DMS53 treated with DMSO at 0.1 percent for 48 hours (cell line): ENCODE data around the gene RRAD.
"Not testable (repeated sequence)": the region's sequence is repeated elsewhere in the genome, so short reads cannot be mapped to it uniquely, and the experiment has no call there.

Experiments used
- DNase-seq: peaks from one replicate; lab custom pipeline; 2025; ENCODE audit not compliant: unreplicated experiment; lab: John Stamatoyannopoulos, UW

Gene RRAD

DNA sequence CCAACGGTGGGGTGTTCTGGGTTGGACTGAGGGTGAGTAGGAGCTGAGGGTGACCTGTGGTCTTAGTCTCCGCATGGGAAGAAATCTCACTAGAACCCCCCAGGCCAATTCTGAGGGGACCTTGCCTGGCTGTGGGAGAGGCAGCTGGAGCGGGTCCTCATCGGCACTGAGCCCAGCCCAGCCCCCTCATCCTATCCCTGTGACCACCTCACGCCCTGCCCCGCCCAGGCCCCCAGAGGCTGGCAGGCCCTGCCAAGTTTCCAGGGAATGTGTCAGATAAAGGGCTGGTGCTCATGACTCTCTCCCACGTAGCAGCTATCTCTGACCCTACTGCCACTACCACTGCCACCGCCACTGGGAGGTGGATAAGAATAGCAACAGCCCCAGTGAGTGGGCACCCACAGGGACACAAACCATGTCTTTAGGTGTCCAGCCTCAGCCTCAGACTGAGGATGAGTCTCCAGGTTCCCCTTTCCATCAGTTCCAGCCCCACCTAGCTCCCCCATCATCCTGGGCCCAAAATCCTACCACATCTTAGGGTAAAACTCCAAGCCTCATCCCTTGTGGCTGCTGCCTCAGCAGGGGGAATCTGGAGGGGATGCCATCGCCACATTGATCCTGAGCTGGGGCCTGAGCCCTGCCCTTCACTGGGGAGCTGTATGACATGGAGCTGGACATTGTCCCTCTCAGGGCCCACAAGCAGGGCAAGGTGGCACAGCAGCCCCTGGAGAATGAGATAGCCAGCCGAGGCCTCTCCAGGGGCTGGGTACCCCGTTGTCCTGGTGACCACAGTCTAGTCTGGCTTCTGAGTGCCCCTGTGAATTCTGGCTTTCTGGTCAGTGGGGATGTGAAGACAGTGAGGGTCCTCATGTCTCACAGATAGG lies 21.5 kb downstream of the RRAD start:
- no peak for DNase-seq

DNA sequence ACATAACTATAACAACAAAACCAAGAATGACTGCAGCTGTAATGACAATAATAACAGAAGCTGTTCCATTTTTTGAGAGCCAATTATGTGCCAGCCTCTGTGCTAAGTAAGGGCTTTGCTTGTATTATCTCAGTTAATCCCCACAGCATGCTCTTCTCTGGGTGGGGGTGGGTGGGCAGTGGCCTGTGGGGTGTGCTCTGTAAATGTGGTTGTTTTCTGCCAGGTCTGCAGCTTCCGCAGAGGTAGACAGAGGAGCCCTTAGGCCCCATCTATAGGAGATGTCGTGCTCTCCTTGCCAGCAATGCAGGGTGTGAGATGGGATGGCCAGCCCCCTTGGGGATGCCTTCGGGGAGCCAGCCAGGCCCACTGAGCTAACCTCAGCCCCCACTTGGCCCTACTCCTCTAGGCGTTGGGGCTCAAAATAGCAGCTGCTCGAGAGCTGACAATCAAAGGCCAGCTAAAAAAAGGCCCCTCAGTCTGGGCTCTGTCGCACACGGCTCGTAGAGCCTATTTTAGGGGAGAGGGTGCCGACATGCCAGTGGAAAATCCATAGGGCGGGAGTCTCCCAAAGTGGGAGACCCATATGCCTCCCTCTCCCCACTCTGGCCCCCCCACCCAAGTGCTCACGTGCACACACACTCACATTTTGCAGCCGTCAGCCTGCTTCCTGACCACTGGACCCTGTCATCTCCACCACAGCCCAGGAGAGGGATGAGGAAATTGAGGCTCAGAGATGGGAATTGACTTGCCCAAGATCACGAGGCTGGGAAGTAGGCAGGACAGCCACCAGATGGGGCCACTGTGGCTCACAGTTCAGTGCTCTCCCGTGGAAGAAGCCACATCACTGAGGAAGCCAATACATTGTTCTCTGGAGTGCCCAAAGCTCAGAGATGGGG lies 22.4 kb downstream of the RRAD start:
- no peak for DNase-seq

DNA sequence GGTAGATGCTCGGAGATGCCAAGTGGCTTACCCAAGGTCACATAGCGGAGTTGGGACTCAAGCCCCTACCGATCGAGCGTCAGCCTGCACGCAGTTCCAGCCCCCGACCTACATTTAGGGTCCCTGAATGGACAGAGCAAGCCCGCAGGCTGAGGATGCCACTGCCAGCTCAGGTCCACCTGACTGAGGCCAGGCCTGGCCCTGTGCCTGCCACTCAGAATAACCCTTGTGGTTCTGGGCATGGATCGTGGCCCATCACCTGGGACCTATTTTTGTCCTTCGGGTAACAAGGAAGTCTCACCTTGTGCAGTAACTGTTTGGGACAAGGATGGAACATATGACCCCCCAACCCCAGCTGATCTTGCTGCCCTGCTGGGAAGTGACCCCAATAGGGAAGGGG lies 23.7 kb downstream of the RRAD start:
- DNase-seq, result no peak

DNA sequence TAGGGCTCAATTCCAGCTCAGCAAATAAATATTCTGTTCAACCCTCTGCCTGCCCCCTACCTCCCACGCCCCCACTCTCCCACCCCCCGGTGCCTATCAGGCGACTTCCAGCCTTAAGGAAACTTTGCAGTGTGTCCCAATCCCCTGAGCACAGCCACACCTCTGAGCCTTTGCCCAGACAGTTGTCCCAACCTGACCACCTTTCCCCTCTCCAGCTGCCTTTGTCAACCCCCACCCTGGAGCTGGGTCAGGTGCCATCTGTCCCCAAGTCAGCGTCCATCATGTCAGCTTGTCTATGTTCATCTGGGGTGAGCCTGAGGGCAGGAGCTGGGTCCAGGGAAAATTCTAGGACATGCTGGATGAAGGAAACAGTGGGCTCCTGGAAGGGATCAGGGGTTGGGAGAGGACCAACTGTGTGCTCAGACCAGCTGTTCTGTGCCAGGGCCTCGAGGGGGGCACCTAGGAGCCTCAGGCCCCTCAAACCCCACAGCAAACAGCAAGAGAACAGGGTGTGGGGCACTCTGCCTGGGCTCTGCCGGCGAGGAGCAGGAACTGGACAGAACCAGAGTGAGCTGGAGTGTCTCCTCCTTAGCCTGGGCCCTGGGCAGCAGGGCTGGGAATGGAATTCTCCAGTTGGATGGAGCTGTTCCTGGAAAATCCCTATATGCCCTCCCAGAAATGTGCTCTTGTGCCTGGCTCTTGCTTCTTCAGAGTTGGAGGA lies 24.5 kb downstream of the RRAD start:
- no peak for DNase-seq

DNA sequence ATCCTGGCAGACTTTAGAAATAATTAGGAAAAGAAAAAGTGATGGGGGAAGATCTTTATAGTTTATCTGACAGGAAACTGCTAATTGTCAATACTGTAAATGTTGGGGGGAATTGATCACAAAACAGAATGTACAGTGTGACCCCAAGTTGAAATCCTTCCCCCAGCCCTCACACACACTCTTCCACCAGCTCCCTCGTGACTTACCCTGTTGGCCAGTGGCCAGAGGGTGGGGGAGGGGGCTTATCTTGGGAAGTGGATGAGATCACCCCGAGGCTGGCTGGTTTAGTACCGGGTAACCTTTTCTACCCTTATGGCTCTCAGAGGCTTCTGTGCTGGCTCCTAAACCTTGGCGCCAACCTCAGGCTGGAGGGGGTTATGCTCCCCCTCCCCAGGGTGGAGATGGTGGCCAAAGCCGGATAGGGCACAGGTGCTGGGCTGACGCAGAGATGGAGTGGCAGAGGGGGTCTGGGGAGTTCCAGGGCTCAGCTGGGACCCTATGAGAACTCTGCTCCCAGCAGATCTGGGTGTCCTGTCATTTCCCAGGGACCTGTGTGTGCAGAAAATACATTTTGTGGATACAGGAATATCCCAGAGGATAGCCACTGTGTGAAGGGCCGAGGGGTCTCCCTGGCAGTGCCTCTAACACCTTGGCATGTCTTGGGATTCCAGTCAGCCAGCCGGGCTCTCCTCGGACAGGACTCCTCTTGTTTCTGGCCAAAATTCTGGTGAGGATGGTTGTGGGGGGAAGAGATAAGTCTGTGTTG lies 25.2 kb downstream of the RRAD start:
- DNase-seq, result peak; percentile 17

DNA sequence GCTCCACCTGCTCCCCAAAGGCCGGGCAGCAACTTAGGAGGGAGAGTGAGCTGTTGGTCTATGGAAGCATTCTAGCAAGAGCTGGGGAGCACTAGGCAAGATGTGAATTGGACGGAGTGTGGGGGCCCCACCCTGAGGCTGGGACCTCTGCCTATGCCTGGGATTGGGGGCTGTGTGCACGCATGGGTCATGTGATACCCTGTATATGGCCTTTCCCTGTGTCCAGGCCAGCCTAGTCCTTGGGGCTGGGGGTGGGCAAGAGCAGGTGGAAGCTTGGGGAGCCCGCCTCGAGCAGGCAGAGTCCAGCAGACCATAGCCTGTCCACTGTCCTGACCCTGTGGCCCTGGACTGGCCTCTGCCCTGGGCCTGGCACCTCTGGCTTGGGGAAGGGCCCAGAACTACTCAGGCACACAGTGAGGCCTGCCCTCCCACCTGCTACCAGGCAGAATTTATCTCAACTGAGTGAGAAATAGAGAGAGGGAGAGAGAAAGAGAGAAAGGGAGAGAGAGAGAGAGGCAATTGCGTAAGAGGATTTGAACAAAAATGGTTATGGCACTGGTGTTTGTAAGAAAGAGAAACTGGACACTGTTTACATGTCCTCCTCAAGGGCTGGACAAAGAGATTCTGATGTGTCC lies 25.9 kb downstream of the RRAD start:
- peak; percentile 16 for DNase-seq

DNA sequence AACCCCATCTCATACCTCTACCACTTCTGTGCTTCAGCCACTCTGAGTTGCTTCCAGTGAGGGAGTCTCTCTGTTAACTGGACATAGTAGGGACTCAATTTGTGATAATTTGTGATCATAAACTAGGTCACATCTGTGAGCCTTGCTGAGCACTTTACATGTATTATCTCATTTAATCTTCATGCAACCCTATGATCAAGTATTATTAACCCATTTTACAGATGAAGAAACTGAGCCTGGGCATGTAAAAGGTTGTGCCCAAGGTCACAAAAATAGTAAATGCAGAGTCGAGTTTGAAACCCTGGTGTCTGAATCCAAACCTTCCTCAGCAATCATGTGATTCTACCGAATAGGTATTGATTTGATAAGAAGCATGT lies 26.4 kb downstream of the RRAD start:
- no peak for DNase-seq

DNA sequence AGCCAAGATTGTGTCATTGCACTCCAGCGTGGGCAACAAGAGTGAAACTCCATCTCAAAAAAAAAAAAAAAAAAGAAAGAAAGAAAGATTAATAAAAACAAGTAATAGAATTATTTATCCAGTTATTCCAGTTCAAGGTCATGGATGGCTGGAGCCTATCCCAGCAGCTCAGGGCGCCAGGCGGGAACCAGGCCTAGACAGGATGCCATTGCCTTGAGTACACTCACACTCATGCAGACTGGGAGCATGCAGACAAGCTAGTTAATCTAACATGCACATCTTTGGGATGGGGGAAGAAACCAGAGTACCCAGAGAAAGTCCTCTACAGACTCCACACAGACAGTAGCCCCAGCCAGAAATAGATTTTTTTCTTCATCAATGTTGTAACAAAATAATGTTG lies 27.1 kb downstream of the RRAD start:
- DNase-seq, result no peak

DNA sequence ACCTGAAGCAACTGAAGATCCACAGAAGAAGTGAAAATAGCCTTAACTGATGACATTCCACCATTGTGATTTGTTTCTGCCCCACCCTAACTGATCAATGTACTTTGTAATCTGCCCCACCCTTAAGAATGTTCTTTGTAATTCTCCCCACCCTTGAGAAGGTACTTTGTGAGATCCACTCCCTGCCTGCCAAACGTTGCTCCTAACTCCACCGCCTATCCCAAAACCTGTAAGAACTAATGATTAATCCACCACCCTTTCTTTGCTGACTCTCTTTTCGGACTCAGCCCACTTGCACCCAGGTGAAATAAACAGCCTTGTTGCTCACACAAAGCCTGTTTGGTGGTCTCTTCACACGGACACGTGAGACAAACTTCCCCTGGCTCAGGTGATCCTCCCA lies 28.7 kb downstream of the RRAD start:
- DNase-seq, result not testable (repeated sequence)

DNA sequence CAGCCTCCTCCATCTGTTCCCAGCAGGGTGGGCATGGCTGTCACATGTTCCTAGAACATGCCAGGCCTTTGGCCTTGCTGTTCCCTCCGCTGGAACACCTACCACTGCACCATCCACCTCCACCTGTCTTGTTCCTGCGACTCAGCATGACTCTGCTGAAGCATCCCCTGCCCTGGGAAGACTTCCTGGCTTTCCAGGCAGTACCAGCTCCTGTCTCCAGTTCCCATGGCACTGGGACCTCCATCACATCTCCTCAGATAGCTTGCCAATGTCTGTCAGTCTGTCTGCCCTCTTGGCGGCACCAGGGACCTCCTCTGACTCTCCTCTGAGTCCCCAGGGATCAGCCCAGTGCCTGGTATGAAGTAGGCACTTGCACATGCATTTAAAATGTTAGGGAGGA lies 29.3 kb downstream of the RRAD start:
- DNase-seq, result no peak

DNA sequence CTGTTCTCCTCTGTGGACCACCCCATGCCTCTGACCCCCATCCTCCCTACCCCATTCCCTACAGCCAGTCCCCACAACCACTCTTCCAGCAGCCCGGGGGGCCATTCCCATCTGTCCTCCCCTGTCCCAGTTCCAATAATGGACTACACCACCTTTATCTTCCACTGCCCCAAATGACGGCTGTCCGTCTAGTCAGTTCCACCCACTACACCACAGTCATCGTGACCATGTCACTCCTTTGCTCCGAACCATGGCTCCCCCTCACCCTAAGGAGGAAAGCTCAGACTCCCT lies 29.7 kb downstream of the RRAD start:
- DNase-seq, result no peak

DNA sequence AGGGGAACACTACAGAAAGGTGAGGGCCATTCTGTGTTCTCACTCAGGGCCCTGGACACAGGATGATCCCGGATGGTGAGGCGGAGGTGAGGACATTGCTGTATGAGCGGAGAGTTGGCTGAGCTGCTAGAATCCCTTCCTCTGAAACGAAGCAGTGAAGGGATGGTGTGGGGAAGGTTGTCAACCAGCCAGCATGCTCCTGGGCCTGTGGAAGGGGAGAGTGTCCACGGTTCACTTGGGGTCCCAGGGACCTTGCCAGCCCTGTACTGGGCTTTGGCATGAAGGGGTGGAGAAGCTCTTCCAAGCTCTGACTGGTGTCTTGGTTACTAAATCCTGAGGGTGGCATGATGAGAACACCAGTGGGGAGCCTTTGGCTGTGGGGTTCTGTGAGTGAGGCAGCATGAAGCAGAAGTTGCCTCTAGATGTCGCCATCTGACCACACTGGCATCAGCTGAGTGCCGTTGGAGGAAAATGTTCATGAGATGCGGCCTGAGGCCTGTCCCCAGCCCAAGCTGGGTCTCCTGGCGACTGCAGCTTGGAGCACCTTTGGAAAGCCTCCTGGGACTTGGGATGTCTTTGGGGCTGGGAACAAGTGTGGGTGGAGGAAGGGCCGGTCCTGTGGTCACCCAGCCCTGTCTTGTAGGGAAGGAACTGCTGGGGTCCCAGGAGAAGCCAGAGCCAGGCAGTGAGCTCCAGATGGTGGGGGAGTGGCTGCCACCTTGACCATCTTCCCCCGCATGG lies 30.2 kb downstream of the RRAD start:
- DNase-seq, result peak; percentile 35

DNA sequence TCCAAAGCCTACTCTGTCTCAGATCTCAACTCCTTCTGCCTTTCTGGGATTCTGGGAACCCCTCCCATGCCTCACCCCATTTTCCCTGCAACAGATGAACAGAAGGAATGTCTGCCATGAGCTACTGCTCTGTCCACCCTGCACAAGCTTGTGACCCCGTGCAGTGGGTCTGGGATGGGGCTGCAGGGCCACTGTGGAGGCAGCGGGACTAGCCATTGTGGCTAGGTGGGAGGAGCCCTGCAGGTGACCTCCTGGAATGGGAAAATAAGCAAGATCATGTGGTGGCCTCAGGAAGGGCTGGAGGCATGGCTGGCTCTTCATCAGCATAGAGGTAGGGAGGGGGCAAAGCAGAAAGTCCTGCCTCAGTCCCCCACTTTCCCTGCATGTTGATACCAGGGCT lies 31.3 kb downstream of the RRAD start:
- DNase-seq, result no peak

DNA sequence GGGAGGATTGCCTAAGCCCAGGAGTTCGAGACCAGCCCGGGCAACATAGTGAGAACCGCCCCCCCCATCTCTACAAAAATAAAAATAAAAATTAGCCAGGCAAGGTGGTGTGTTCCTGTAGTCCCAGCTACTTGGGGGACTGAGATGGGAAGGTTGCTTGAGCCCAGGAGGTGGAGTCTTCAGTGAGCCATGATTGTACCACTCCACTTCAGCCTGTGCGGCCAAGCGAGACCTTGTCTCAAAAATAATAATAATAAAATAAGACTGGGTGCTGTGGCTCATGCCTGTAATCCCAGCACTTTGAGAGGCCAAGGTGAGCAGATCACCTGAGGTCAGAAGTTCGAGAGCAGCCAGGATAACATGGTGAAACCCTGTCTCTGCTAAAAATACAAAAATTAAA lies 33.5 kb downstream of the RRAD start:
- DNase-seq, result no peak

DNA sequence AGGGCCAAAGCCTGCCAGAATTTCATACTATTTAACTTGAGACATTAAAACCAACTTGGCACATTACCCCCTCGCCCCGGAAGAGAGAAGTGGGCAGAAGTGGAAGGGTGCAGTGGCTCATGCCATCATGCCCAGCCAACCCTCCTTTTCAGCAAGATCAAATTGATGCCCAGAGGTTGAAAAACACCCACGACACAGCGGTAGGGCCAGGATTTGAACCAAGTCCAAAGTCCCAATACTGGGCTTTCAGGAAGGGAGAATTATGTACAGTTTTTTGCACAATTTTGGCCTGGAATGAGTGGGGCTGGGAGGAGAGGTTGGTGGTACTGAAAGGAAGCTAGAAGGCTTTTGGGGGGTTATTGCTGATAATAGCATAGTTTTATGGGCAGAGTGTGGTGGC lies 34.0 kb downstream of the RRAD start:
- DNase-seq, result no peak

DNA sequence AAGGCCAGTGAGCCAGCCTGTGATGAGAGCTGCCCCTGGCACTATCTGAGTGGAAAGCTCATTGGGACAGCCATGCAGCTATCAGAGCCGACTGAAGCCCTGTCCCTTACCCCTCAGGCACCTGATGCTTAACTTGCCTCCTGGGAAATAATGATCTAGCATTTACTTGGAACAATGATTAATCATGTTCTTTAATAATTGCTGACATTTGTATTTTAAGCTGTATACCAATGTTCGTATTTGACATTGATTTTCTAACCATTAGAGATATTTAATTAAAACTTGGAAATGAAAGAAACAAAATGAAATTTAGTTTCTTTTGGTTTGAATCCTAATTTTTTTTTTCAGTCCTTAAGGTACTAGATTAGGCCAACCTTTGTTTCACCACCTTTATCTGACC lies 34.5 kb downstream of the RRAD start:
- DNase-seq, result no peak

DNA sequence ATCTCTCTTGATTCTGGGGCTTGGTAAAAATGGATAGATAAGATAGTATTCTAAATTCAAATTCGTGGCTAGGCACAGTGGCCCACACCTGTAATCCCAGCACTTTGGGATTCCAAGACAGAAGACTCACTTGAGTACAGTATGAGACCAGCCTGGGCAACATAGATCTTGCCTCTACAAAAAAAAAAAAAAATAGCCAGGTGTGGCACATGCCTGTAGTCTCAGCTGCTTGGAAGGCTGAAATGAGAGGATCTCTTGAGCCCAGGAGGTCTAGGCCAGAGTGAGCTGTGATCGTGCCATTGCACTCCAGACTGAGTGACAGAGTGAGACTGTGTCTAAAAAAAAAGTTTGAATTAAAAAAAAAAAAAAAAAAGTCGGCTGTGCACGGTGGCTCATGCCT lies 35.7 kb downstream of the RRAD start:
- no peak for DNase-seq

DNA sequence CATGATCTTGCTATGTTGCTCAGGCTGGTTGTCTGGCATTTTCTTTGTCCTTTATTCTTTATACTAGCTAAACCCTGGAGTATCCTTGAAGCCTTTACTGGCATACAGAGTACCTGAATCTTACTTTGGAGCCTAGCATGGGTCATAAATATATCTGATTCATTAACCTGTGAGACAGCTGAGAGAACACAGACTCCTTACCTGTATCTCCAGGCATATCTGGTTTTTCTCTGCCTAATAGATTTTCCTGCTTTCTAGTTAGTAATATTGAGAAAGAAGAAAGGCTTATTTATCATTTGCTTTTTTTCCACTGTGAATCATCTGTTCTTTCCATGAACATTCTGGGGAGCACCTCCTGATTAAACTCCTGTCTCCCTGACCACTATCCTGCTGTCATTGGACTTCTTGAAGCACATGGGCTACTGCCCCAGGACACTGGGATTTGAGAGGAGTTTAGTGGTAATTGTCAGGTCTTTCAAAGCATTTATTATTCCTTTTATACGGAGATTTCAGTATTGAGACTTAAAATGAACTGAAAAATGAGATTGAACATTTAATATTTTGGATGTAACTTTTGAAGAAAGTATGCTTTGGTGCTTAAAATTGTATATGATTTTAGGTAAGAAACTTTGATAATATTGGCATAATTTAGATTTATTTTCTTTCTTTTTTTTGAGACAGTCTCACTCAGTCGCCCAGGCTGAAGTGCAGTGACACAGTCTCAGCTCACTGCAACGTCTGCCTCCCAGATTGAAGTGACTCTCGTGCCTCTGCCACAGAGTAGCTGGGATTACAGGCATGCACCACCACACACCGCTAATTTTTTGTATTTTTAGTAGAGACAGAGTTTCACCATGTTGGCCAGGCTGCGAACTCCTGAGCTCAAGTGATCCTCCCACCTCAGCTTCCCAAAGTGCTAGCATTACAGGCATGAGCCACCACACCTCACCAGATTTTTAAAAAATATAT lies 36.4 kb downstream of the RRAD start:
- no peak for DNase-seq

DNA sequence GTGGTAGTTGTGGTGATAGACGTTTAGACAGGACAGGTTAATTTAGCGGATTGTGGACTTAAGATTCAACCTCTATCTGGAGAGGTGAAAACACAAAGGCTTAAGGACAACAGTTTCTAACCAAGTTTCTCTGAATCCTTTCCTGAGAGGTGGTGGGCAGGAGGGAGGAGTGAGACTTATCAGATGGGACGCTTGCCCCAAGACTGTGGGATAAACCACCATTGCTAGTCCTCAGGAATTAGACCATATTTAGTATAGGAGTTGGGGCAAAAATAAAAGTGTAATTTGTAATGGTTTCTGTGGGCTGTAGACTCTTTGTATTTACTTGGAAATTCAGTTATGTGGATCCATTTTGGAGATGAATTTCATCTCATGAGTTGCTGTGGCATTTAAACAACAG lies 38.4 kb downstream of the RRAD start:
- no peak for DNase-seq
